Astrocyte (in vitro differentiated cells and primary cell): ENCODE results near the gene DNAI4. TPM values are rescaled to one million over a fixed set of nuclear protein-coding genes. Genes with fewer than 3 reads are reported as not detected.

Experiments
- DNase-seq: peaks from one replicate; pipeline ENCODE4 v3.0.0-alpha.2; 2010; ENCODE audit warnings: low read depth
- FAIRE-seq: peaks from 2 replicates; lab custom pipeline; 2011; peaks lifted over from hg19 to GRCh38; lab: Jason Lieb, UNC
- H2AFZ ChIP-seq: 2 replicates; pipeline ENCODE4 v1.6.0; 2012; ENCODE audit warnings: low read depth, low read length, inconsistent platforms
- H3K27ac ChIP-seq: 2 replicates; pipeline ENCODE4 v1.5.1; 2011; ENCODE audit warnings: low read depth, low read length, inconsistent platforms
- H3K27me3 ChIP-seq: 2 replicates; pipeline ENCODE4 v1.6.0; 2011; ENCODE audit warnings: low read length, inconsistent platforms; ENCODE audit not compliant: insufficient read depth
- H3K36me3 ChIP-seq: 2 replicates; pipeline ENCODE4 v1.5.1; 2011; ENCODE audit warnings: low read length, inconsistent platforms; ENCODE audit not compliant: insufficient read depth
- H3K4me1 ChIP-seq: 2 replicates; pipeline ENCODE4 v1.5.1; 2011; ENCODE audit warnings: low read length, inconsistent platforms; ENCODE audit not compliant: insufficient read depth
- H3K4me2 ChIP-seq: 2 replicates; pipeline ENCODE4 v1.6.0; 2012; ENCODE audit warnings: low read length, inconsistent platforms
- H3K4me3 ChIP-seq: 2 replicates; pipeline ENCODE4 v1.5.1; 2011; ENCODE audit warnings: low read depth, mild to moderate bottlenecking, low read length, inconsistent platforms; ENCODE audit not compliant: insufficient read depth
- H3K79me2 ChIP-seq: 2 replicates; pipeline ENCODE4 v1.6.0; 2012; ENCODE audit warnings: mild to moderate bottlenecking, low read length, inconsistent platforms; ENCODE audit not compliant: insufficient read depth
- H3K9ac ChIP-seq: 2 replicates; pipeline ENCODE4 v1.6.0; 2012; ENCODE audit warnings: mild to moderate bottlenecking, low read length, inconsistent platforms
- H3K9me3 ChIP-seq: 2 replicates; pipeline ENCODE4 v1.5.1; 2012; ENCODE audit warnings: low read depth, mild to moderate bottlenecking, low read length, inconsistent platforms; ENCODE audit not compliant: insufficient read depth
- H4K20me1 ChIP-seq: 2 replicates; pipeline ENCODE4 v1.6.0; 2012; ENCODE audit warnings: low read length, inconsistent platforms; ENCODE audit not compliant: insufficient read depth
- H3K27ac Mint-ChIP-seq: one replicate; pipeline ENCODE4 v1.8.0; 2021; ENCODE audit warnings: mild to moderate bottlenecking, mixed read lengths; ENCODE audit not compliant: unreplicated experiment
- H3K27me3 Mint-ChIP-seq: one replicate; pipeline ENCODE4 v1.8.0; 2021; ENCODE audit warnings: low read depth, mixed read lengths; ENCODE audit not compliant: unreplicated experiment
- H3K36me3 Mint-ChIP-seq: one replicate; pipeline ENCODE4 v1.8.0; 2021; ENCODE audit warnings: low read depth, mixed read lengths; ENCODE audit not compliant: unreplicated experiment
- H3K4me1 Mint-ChIP-seq: one replicate; pipeline ENCODE4 v1.8.0; 2021; ENCODE audit warnings: low read depth, mixed read lengths; ENCODE audit not compliant: unreplicated experiment
- H3K4me3 Mint-ChIP-seq: one replicate; pipeline ENCODE4 v1.8.0; 2021; ENCODE audit warnings: mild to moderate bottlenecking, moderate library complexity, mixed read lengths; ENCODE audit not compliant: unreplicated experiment
- H3K9me3 Mint-ChIP-seq: one replicate; pipeline ENCODE4 v1.8.0; 2021; ENCODE audit warnings: mild to moderate bottlenecking, mixed read lengths; ENCODE audit not compliant: unreplicated experiment
- EZH2 ChIP-seq: IDR thresholded peaks from 2 replicates; pipeline ENCODE4 v1.6.1; 2012; ENCODE audit warnings: mild to moderate bottlenecking, low read length, inconsistent platforms; ENCODE audit not compliant: insufficient read depth
- total RNA-seq: library from RNA; stranded (reverse); gene quantifications from 2 replicates; pipeline ENCODE4 v1.2.1, GENCODE V29; 2021
- TF ChIP-seq, protein P1 (sequence below): IDR thresholded peaks from 2 replicates; pipeline ENCODE4 v1.5.1; 2011; ENCODE audit warnings: low read depth, mild to moderate bottlenecking, inconsistent platforms, low read length, moderate library complexity; ENCODE audit not compliant: insufficient read depth

DNAI4 gene
- total RNA-seq, 1 donor from 2014 or later, result 7.7 TPM

DNA sequence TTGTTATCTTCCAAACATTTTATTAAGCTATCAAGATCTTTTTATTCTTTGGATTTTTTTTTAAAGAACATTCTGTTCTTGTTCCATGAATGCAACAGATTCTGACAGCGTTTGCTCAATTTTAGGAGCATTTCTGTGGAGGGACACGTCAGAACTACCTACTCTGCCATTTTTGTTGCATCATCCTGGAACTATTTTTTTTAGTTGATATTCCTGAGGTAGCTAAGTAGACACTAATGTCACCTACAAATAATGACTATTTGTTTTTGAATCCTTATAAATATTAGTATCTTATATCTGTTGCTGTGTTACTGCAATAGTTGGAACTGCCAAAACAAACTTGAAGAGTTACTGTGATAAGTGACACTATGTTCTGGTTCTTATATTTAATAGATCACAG lies 57.2 kb downstream of the DNAI4 start:
- H3K4me1 ChIP-seq, result no peaks in the 10 kb centered on the region
- no peak for DNase-seq
- Mint-ChIP-seq H3K9me3 (peaks cover 2% of the 10 kb centered on the region), H3K36me3 (no peaks in the 10 kb centered on the region), H3K4me1 (no peaks in the 10 kb centered on the region), H3K27me3 (no peaks in the 10 kb centered on the region), H3K27ac (no peak overlapping the region), H3K4me3 (no peak overlapping the region)
- no peak for TF ChIP-seq EZH2
- TF ChIP-seq, protein P1, sequence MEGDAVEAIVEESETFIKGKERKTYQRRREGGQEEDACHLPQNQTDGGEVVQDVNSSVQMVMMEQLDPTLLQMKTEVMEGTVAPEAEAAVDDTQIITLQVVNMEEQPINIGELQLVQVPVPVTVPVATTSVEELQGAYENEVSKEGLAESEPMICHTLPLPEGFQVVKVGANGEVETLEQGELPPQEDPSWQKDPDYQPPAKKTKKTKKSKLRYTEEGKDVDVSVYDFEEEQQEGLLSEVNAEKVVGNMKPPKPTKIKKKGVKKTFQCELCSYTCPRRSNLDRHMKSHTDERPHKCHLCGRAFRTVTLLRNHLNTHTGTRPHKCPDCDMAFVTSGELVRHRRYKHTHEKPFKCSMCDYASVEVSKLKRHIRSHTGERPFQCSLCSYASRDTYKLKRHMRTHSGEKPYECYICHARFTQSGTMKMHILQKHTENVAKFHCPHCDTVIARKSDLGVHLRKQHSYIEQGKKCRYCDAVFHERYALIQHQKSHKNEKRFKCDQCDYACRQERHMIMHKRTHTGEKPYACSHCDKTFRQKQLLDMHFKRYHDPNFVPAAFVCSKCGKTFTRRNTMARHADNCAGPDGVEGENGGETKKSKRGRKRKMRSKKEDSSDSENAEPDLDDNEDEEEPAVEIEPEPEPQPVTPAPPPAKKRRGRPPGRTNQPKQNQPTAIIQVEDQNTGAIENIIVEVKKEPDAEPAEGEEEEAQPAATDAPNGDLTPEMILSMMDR, result no peak
- no peaks in the 10 kb centered on the region for H3K36me3 ChIP-seq
- no peaks in the 10 kb centered on the region for H3K79me2 ChIP-seq
- no peak overlapping the region for H3K27ac ChIP-seq
- H3K27me3 ChIP-seq, result no peaks in the 10 kb centered on the region
- H3K9me3 ChIP-seq, result no peaks in the 10 kb centered on the region
- H3K9ac ChIP-seq, result no peak overlapping the region
- H2AFZ ChIP-seq, result no peak overlapping the region
- FAIRE-seq, result no peak
- H3K4me3 ChIP-seq, result no peak overlapping the region
- H3K4me2 ChIP-seq, result no peak overlapping the region
- no peaks in the 10 kb centered on the region for H4K20me1 ChIP-seq

DNA sequence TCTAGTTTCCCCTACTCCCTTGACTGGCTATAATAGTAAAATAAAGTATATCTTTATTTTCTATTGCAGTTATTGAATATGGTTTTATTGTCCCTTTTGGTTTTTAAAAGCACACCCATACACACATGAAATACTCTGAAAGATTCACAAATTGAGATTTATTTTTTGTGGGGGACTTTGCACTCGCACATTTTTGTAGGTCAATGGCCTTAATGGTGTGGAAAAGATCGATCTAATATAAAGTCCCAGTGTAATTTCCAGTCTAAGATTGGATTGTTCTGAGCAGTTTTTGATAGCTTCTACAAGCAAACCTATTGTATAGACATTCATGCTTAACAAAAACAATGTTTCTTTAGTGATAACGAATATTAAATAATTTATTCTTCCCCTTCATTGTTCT lies 64.1 kb downstream of the DNAI4 start:
- TF ChIP-seq, protein P1, result no peak
- TF ChIP-seq EZH2, result no peak
- Histone ChIP-seq H3K4me3 (no peak overlapping the region), H3K27ac (no peak overlapping the region), H3K9ac (no peak overlapping the region), H3K36me3 (no peaks in the 10 kb centered on the region), H3K4me1 (no peaks in the 10 kb centered on the region), H3K4me2 (no peak overlapping the region), H3K9me3 (no peaks in the 10 kb centered on the region), H3K79me2 (no peaks in the 10 kb centered on the region), H2AFZ (no peak overlapping the region), H4K20me1 (no peaks in the 10 kb centered on the region), H3K27me3 (no peaks in the 10 kb centered on the region)
- Mint-ChIP-seq H3K27ac (no peak overlapping the region), H3K27me3 (no peaks in the 10 kb centered on the region), H3K4me3 (no peak overlapping the region), H3K9me3 (peaks cover 2% of the 10 kb centered on the region), H3K36me3 (no peaks in the 10 kb centered on the region), H3K4me1 (no peaks in the 10 kb centered on the region)
- DNase-seq (no peak), FAIRE-seq (no peak)

DNA sequence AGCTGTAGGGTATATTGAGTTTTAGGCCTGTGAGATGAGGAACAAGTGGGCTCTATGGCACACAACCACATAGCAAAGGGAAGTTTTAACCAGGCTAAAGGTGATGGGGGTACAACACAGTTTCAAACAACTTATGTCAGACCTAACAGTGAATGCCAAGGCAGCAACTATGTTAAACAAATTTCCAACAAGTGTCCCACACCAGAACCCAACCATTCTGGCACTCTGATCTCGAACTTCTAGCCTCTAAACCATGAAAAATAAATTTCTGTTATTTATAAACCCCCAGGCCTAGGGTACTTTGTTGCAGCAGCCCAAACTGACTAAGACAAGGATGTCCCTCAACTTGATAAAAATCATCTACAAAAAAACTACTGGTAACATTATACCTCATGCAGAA lies 71.3 kb downstream of the DNAI4 start:
- Histone ChIP-seq H3K36me3 (no peaks in the 10 kb centered on the region), H3K4me2 (no peak overlapping the region), H3K79me2 (no peaks in the 10 kb centered on the region), H4K20me1 (no peaks in the 10 kb centered on the region), H2AFZ (no peak overlapping the region), H3K4me3 (no peak overlapping the region), H3K9ac (no peak overlapping the region), H3K27me3 (no peaks in the 10 kb centered on the region), H3K9me3 (no peaks in the 10 kb centered on the region), H3K27ac (no peak overlapping the region), H3K4me1 (no peaks in the 10 kb centered on the region)
- Mint-ChIP-seq H3K27ac (no peak overlapping the region), H3K36me3 (no peaks in the 10 kb centered on the region), H3K4me1 (no peaks in the 10 kb centered on the region), H3K27me3 (no peaks in the 10 kb centered on the region), H3K9me3 (peaks cover 6% of the 10 kb centered on the region), H3K4me3 (no peak overlapping the region)
- DNase-seq (no peak), FAIRE-seq (no peak)
- TF ChIP-seq EZH2, result no peak
- TF ChIP-seq, protein P1, result no peak
